ENCODE measurements around the gene CDC42EP1. TPM values are rescaled to one million over a fixed set of nuclear protein-coding genes. Genes with fewer than 3 reads are reported as not detected.

Gene CDC42EP1
- total and polyA plus RNA-seq, 8 donors: 68.8 to 139 (median 88.3) TPM

DNA sequence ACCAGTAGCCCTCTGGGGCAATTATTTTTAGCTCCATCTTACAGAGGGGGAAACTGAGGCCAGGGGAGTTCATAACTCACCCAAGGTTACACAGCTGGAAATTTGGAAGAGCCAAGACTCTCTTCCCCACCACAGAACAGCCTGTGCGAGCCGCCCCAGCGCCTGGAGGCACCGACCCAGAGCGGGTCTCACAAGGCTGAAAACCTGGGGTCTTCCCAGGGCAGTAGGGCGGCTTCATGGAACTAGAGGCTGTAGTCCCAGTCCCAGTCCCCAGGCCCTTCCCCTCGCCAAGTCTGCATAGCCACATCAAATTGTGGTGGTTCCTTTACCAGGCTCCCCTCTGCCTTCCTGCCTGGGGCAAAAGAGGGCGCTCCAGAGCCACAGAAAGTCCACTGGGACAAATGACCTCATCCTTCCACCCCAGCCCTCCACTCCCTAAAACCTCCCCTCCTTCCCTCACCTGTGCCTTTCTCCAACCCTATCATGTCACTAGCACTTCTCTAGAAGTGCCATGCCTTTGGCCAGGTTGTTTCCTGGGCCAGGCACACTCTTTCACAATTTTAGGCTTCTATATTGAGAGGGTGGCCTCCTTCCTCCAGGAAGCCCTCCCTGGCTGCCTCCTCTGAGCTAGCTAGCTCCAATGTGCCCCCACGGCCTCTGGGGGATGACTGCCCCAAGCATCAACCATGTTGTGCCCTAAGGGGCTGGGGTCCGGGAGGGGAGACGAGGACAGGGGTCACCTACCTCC, 15.2 kb upstream of the CDC42EP1 start:
- ATAC-seq (peak; percentile 63 to 71 (median 66)), FAIRE-seq (no peak), DNase-seq (peak; percentile 80 to 90 (median 88))
- WGBS, 2 donors: 34 to 49% methylated on average over 9 to 11 of the region's 11 CpGs
- Histone ChIP-seq H3K27me3 (no peaks in the 10 kb centered on the region), H3K36me3 (no peaks in the 10 kb centered on the region), H3K4me3 (peak overlapping the region in 1 of 4 donors; percentile 7), H3K9me3 (no peaks in the 10 kb centered on the region), H3K27ac (peak overlapping the region; percentile 88 to 96 (median 91)), H3K4me1 (peaks cover 36 to 44% (median 39%) of the 10 kb centered on the region in 3 donors)
- intact Hi-C loops (cut with DNase I): loop anchor here in 1 of 3 donors (10.0 kb wide), 2 partner anchors 50 to 140 kb away; partner anchors contain the start of gene NOL12
- TF ChIP-seq, protein P1, sequence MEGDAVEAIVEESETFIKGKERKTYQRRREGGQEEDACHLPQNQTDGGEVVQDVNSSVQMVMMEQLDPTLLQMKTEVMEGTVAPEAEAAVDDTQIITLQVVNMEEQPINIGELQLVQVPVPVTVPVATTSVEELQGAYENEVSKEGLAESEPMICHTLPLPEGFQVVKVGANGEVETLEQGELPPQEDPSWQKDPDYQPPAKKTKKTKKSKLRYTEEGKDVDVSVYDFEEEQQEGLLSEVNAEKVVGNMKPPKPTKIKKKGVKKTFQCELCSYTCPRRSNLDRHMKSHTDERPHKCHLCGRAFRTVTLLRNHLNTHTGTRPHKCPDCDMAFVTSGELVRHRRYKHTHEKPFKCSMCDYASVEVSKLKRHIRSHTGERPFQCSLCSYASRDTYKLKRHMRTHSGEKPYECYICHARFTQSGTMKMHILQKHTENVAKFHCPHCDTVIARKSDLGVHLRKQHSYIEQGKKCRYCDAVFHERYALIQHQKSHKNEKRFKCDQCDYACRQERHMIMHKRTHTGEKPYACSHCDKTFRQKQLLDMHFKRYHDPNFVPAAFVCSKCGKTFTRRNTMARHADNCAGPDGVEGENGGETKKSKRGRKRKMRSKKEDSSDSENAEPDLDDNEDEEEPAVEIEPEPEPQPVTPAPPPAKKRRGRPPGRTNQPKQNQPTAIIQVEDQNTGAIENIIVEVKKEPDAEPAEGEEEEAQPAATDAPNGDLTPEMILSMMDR (IDR thresholded peaks at IDR 0.05): peak; percentile 57 to 65 (median 62)

DNA sequence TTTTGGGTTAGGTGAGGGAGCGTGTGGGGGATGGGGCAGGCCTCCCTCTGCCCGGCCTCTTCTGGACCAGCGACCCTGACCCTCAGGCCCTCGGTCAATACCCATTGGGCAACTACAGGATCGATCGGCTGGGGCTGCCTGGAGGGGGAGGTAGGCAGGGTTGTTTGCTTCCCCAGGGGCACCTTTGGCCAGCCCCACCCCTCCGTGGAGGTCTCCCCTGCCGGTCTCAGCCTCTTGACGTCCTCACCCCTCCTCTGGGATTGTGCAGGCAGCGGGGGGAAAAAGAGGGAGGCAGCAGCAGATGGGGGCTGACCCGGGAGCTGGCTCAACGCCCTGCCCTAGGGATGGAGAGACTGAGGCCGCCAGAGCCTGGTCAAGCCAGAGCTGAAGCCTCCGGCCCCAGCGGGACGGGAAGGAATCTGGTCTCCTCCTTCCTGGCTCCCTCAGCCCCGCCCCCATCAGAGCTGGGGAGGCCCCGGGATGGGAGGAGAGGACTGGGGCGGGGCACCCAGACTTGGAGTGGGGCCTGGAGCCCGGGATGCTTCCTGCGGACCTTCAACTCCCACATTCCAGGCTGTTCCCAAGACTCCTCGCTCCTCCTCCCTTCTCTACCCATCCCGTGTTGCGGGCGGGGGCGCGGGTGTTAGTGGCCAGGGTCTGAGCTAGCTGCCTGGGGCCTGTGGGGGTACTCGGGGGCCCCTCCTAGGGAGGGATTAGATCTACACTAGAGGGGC, 14.4 kb upstream of the CDC42EP1 start:
- FAIRE-seq: no peak

DNA sequence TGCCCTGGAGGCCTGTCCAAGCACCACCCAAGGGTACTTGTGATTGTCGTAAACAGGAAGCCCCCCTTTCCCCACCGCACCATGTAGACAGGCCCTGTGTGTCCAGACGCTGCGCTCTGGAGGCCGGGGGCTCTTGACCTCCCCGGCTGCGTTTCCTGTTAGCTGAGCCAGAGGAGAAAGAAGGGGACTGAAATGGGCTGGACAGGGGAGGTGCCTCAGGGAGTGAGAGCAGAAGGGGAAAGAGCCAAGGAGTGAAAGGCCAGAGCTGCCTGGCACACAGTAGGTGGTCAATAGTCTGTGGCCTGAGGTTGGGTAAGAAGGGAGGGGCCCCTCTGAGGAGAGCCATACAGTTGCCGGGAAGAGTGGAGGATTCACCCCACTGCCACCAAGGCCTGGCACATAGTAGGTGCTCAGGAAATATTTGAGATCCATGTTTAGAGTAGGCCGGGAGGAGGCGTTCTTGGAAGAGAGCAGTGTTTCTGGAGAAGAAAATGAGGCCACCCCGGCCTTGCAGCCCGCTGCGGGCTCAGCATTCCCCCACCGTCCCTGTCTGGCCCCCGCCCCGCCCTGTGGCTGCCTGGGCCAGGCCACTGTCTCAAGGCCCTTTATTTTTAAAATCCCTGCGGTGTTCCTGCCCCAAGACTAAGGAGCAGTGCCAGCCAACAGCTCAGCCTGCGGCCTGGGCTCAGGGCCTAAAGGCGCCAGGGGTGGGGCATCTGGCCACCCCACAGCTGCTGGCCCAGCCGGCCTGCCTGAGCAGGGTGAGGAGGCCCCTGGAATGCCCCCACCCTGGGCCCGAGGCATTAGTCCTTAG, 13.6 kb upstream of the CDC42EP1 start:
- no peak for FAIRE-seq
- Histone ChIP-seq H3K36me3 (no peaks in the 10 kb centered on the region), H3K4me3 (no peak overlapping the region), H3K9me3 (no peaks in the 10 kb centered on the region), H3K27me3 (no peaks in the 10 kb centered on the region), H3K4me1 (peaks cover 40 to 51% (median 44%) of the 10 kb centered on the region in 3 donors), H3K27ac (peak overlapping the region; percentile 88 to 96 (median 91))
- DNase-seq: peak; percentile 77 to 91 (median 87)
- intact Hi-C loops (cut with DNase I): loop anchor here in 1 of 3 donors (10.0 kb wide), 2 partner anchors 48 to 138 kb away; partner anchors contain the start of gene NOL12
- peak; percentile 59 to 72 (median 64) for ATAC-seq
- WGBS, 2 donors: 24 to 29% methylated on average over 21 of the region's 21 CpGs
- TF ChIP-seq, protein P1 (IDR thresholded peaks at IDR 0.05): no peak

More for the DNA sequence above, 14.4 kb upstream of the CDC42EP1 start:
- Histone ChIP-seq H3K36me3 (no peaks in the 10 kb centered on the region), H3K4me3 (peak overlapping the region in 1 of 4 donors; percentile 7), H3K27ac (peak overlapping the region; percentile 88 to 96 (median 91)), H3K9me3 (no peaks in the 10 kb centered on the region), H3K27me3 (no peaks in the 10 kb centered on the region), H3K4me1 (peaks cover 40 to 51% (median 44%) of the 10 kb centered on the region in 3 donors)
- DNase-seq (peak; percentile 74 to 91 (median 85)), ATAC-seq (peak; percentile 40 to 64 (median 52))
- WGBS, 2 donors: 21% methylated on average over 27 to 28 of the region's 28 CpGs
- TF ChIP-seq, protein P1 (IDR thresholded peaks at IDR 0.05): no peak
- intact Hi-C loops (cut with DNase I): loop anchor here in 1 of 3 donors (10.0 kb wide), 2 partner anchors 49 to 139 kb away; partner anchors contain the start of gene NOL12

DNA sequence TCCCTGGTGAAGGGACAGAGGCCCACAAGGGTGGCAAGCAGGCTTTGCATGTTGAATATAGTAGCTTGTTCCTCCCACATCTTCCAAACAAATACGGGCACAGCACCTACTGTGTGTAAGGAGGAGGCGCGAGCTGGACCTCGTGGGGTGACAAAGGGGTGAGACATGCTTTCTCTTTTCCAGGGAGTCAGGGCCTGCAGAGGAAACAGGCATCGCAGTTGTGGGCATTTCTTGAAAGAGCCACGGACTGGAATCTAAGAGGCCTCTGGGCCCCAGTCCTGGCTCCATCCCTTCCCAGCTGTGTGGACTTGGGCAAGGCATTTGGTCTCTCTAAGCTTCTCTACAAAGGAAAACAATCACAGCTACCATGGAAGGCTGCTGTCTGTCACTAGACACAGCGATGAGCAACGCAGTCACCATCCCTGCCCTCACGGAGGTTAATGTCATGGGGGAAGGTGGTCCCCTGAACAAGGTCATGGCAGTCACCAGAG, 13.0 kb upstream of the CDC42EP1 start:
- TF ChIP-seq, protein P1 (IDR thresholded peaks at IDR 0.05): no peak
- DNase-seq (no peak), ATAC-seq (peak in 1 of 4 donors; percentile 1), FAIRE-seq (no peak)
- peaks cover 40 to 51% (median 47%) of the 10 kb centered on the region in 3 donors for H3K4me1 ChIP-seq
- intact Hi-C loops (cut with DNase I): loop anchor here in 1 of 3 donors (10.0 kb wide), 2 partner anchors 48 to 138 kb away; partner anchors contain the start of gene NOL12
- 46 to 54% methylated on average over 9 of the region's 9 CpGs for WGBS, 2 donors
- no peaks in the 10 kb centered on the region for H3K36me3 ChIP-seq
- H3K27ac ChIP-seq: peak overlapping the region; percentile 88 to 96 (median 91)
- H3K9me3 ChIP-seq: no peaks in the 10 kb centered on the region
- H3K4me3 ChIP-seq: no peak overlapping the region
- no peaks in the 10 kb centered on the region for H3K27me3 ChIP-seq
